Stimulated activated CD8-positive, alpha-beta memory T cell treated with anti-CD3 and anti-CD28 coated beads, Interleukin-12 subunit alpha, Interleukin-12 subunit beta, amount 100 ng/mL, for 1 hour (primary cell): ENCODE results near the gene GALNT11.
"Not testable (repeated sequence)": the region's sequence is repeated elsewhere in the genome, so short reads cannot be mapped to it uniquely, and the experiment has no call there.

Source experiments
- DNase-seq: peaks from one replicate; pipeline ENCODE4 v3.0.0-alpha.2; 2020; ENCODE audit warnings: low read depth

Gene GALNT11

DNA sequence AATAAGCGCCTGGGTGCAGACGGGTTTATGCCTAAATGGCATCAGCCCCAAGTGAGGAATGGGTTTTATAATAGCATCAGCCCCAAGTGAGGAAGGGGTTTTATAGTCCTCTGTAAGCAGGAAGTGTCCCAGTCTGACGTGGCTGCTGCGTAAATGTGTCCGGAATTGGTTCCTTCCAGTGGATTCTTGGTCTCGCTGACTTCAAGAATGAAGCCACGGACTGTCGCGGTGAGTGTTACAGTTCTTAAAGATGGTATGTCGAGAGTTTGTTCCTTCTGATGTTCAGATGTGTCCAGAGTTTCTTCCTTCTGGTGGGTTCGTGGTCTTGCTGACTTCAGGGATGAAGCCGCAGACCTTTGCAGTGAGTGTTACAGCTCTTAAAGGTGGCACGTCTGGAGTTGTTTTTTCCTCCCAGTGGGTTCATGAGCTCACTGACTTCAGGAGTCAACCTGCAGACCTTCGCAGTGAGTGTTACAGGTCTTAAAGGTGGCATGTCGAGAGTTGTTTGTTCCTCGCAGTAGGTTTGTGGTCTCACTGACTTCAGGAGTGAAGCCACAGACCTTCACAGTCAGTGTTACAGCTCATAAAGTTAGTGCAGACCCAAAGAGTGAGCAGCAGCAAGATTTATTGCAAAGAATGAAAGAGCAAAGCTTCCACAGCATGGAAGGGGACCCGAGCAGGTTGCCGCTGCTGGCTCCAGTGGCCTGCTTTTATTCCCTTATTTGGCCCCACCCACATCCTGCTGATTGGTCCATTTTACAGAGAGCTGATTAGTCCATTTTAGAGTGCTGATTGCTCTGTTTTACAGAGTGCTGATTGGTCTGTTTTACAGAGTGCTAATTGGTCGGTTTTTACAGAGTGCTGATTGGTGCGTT lies 2.3 kb downstream of the GALNT11 start:
- not testable (repeated sequence) for DNase-seq

DNA sequence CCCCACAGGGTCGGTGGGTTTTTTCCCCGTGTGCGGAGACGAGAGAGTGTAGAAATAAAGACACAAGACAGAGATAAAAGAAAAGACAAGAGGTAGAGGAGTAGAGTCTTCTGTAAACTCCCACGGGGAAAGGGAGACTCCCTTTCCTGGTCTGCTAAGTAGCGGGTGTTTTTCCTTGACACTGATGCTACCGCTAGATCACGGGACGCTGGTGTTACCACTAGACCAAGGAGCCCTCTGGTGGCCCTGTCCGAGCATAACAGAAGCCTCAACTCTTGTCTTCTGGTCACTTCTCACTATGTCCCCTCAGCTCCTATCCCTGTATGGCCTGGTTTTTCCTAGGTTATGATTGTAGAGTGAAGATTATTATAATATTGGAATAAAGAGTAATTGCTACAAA lies 4.6 kb downstream of the GALNT11 start:
- not testable (repeated sequence) for DNase-seq

DNA sequence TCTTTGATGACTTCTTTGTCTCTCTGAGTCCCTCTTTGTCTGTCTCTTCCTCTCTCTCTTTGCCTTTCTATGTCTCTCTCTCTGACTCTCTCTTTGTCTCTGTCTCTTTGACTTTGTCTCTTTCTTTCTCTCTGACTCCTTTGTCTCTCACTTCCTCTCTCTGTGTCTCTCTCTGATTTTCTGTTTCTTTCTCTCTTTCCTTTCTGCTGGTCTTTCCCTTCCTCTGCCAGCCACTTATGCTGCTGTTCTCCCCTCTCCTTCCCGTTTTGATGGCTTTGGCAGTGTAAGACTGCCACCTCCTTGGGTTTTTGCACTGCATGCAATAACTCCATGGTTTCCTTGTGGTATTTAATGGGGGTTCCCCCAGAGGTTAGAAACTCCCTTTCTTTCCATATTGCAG lies 5.2 kb downstream of the GALNT11 start:
- DNase-seq = not testable (repeated sequence)

DNA sequence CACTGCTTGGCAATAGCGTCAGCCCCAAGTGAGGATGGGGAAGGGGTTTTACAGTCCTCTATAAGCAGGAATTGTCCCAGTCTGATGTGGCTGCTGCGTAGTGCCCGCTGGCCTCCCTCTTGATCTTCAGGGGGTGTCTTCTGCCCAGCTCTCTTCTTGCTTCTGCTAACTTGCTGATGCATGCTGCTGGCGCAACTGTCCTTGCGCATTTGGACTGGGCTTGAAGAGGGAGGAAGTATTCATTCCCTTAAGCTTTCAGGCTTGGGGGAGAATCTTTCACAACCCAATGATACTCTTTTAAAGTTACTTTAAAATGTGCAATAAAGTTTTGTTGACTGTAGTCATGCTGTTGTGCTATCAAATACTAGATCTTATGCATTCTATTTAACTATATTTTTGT lies 10.3 kb downstream of the GALNT11 start:
- no peak for DNase-seq

DNA sequence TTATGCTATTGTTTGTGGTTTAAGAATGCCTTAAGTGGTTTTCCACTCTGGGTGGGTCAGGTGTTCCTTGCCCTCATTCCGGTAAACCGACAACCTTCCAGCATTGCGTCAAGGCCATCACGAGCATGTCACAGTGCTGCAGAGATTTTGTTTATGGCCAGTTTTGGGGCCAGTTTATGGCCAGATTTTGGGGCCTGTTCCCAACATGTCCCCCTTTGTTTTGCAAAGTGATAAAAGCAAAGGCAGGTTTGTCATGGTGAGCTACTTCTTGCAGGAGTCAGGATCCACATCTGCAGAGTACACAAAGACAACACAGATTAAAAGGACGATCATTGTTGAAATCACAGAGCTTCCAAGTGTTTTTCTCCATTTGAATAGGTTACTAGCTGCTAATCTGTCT lies 12.9 kb downstream of the GALNT11 start:
- not testable (repeated sequence) for DNase-seq

DNA sequence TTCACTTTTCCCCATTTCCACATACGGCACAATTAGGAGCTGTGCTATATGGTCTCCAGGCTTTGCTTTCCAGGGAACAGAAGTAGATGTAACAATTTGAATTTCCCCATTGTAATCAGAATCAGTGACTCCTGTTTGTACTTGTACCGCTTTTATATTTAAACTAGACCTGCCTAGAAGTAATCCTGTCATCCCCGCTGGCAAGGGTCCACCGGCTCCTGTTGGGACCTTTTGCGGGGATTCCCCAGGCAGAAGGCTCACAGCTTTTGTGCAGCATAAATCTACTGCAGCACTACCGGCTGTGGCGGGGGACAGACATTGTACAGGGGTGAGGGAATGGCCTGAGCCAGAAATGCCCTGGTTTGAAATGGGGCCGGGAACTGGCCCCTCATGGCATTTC lies 17.6 kb downstream of the GALNT11 start:
- DNase-seq = not testable (repeated sequence)

DNA sequence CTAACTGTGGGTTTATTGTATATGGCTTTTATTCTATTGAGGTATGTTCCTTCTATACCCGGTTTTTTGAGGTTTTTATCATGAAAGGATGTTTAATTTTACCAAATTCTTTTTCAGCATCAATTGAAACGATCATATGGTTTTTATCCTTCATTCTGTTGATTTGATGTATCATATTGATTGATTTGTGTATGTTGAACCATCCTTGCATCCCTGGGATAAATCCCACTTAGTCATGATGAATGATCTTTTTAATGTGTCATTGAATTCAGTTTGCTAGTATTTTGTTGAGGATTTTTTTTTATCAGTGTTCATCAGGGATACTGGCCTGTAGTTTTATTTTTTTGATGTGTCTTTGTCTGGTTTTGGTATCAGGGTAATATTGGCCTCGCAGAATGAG lies 19.4 kb downstream of the GALNT11 start:
- not testable (repeated sequence) for DNase-seq

DNA sequence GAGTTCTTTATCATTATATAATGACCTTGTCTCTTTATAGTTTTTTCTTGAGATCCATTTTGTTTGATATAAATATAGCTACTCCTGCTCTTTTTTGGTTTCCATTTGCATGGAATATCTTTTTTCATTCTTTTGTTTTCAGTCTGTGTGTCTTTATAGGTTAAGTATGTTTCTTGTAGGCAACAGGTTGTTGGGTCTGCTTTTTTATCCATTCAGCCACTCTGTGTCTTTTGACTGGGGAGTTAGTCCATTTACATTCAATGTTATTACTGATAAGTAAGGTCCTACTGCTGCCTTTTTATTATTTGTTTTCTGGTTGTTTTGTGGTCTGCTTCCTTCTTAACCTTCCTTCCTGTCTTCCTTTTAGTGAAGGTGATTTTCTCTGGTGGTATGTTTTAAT lies 21.1 kb downstream of the GALNT11 start:
- DNase-seq = no peak

DNA sequence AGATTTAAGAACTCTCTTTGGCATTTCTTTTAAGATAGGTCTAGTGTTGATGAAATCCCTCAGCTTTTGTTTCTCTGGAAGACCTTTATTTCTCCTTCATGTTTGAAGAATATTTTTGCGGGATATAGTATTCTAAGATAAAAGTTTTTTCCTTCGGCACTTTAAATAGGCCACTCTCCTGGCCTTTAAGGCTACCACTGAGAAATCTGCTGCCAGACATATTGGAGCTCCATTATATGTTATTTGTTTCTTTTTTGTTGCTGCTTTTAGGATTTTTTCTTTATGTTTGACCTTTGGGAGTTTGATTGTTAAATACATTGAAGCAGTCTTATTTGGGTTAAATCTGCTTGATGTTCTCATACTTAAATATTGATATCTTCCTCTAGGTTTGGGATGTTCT lies 22.6 kb downstream of the GALNT11 start:
- no peak for DNase-seq

DNA sequence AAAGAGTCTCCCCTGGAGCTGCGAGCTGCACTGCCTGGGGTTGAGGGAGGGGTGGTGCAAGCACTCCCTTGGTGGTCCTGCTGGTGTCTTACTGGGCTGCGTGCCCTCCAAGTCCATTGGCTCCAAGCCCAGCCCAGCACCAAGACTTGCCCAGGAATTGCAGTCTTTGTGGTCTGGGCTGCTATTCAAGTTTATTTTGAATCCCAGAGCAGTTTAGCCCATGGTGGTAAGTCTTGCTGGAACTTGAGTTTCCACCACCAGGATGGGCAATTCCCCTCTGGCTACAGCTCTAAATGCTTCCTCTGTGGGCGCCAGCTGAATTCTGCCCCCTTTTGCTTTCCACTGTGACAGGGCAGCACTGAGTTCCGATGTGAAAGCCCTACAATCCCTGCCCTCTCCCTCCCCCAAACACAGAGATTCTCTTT lies 25.1 kb downstream of the GALNT11 start:
- DNase-seq = no peak

DNA sequence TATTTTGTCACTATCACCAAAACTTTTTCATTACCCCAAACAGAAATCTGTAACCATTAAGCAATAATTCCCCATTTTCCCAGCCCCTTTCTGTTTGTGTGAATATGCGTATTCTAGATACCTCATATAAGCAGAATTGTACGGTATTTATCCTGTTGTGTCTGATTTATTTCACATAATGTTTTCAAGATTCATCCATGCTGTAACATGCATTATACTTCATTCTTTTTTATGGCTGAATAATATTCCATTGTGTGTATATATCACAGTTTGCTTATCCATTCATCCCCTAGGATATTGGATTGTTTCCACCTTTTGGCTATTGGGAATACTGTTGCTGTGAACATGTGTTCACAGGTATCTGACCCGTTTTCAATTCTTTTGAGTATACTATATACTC lies 26.5 kb downstream of the GALNT11 start:
- no peak for DNase-seq

DNA sequence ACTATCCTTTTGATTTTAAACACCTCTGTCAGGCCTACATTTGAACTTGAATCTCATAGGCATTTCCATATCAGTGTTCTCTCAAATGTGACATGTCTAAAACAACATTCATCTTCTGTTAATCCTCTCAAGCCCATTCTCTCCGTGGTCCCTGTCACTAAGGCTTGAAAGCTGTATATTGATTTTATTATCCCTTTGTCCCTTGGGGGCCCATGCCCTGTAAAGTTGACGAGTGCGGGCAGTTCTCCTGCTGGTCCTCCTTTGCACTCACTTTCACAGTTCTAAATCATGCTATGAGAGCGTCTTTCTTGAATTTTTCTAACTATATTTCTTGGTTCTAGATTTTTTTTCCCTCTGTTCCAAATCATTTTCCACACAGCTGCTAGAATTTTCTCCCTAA lies 27.3 kb downstream of the GALNT11 start:
- DNase-seq = no peak

DNA sequence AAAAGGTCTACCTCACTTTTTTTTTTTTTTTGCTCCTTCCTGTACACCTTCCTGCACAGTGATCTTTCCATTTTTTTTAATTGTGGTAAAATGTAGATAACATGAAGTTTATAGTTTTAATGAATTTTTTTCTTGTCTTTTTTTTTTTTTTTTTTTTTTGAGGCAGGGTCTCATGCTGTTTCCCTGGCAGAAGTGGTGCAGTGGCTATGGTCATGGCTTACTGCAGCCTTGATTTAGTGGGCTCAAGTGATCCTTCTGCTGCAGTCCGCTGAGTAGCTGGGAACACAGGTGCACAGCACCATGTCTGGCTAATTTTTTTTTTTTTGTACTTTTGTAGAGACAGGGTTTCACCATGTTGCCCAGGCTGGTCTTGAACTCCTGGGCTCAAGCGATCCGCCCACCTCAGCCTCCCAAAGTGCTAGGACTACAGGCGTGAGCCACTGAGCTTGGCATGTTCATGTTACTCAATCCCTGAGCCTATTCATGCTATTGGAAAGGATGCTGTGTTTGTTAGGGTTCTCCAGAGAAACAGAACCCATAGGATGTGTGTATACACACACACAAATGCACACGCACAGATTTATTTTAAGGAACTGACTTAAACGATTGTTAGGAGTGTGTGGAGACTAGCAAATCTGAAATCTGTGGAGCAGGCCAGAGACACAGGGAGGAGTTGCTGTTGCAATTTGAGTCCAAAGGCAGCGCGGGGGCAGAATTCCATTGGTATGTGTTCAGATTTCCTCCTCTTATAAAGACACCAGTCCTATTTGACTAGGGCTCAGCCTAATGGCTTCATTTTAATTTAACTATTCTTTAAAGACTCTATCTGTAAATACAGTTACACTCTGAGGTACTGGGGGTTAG lies 29.1 kb downstream of the GALNT11 start:
- no peak for DNase-seq

DNA sequence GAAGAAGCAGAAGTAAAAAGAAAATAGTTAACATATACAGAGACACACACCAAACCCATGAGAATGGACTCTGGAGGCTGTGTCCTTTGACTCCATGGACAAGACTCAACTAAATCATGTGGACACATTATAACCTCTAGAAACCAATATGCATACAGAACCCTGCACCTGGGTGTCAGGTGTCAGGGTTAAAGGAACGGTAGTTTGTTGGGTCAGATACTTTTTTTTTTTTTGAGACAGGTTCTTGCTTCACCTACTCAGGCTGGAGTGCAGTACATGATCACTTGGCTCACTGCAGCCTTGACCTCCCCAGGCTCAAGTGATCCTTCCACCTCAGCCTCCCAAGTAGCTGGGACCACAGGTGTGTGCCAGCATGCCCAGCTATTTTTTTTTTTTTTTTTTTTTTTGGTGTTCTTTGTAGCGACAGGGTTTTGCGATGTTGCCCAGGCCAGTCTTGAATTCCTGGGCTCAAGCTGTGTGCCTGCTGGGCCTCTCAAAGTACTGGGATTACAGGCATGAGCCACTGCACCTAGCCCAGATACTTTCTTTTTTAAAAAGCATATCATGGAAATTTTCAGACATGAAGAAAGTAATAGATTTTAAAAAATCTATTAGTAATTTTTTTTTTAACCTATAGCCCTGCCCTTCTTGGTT lies 31.3 kb downstream of the GALNT11 start:
- DNase-seq = no peak

DNA sequence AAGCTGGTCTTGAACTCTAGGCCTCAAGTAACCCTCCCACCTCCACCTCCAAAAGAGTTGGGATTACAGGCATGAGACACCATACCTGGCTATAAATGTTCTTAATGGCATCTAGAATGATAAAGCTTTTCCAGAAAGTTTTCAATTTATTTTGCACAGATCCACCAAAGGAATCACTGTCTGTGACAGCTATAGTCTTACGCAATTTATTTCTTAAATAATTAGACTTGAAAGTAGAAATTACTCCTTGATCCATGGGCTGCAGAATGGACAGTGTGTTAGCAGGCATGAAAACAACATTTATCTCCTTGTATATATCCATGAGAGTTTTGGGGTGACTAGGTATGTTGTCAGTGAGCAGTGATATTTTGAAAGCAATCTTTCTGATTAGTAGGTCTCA lies 33.8 kb downstream of the GALNT11 start:
- DNase-seq = no peak

DNA sequence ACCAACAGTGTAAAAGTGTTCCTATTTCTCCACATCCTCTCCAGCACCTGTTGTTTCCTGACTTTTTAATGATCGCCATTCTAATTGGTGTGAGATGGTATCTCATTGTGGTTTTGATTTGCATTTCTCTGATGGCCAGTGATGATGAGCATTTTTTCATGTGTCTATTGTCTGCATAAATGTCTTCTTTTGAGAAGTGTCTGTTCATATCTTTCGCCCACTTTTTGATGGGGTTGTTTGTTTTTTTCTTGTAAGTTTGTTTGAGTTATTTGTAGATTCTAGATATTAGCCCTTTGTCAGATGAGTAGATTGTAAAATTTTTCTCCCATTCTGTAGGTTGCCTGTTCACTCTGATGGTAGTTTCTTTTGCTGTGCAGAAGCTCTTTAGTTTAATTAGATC lies 35.6 kb downstream of the GALNT11 start:
- not testable (repeated sequence) for DNase-seq

DNA sequence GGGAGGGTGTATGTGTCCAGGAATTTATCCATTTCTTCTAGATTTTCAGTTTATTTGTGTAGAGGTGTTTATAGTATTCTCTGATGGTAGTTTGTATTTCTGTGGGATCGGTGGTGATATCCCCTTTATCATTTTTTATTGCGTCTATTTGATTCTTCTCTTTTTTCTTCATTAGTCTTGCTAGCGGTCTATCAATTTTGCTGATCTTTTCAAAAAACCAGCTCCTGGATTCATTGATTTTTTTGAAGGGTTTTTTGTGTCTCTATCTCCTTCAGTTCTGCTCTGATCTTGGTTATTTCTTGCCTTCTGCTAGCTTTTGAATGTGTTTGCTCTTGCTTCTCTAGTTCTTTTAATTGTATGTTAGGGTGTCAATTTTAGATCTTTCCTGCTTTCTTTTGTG lies 37.7 kb downstream of the GALNT11 start:
- not testable (repeated sequence) for DNase-seq

DNA sequence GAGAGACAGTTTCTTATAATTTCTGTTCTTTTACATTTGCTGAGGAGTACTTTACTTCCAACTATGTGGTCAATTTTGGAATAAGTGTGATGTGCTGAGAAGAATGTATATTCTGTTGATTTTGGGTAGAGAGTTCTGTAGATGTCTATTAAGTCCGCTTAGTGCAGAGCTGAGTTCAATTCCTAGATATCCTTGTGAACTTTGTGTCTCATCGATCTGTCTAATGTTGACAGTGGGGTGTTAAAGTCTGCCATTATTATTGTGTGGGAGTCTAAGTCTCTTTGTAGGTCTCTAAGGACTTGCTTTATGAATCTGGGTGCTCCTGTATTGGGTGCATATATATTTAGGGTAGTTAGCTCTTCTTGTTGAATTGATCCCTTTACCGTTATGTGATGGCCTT lies 38.3 kb downstream of the GALNT11 start:
- DNase-seq = not testable (repeated sequence)

DNA sequence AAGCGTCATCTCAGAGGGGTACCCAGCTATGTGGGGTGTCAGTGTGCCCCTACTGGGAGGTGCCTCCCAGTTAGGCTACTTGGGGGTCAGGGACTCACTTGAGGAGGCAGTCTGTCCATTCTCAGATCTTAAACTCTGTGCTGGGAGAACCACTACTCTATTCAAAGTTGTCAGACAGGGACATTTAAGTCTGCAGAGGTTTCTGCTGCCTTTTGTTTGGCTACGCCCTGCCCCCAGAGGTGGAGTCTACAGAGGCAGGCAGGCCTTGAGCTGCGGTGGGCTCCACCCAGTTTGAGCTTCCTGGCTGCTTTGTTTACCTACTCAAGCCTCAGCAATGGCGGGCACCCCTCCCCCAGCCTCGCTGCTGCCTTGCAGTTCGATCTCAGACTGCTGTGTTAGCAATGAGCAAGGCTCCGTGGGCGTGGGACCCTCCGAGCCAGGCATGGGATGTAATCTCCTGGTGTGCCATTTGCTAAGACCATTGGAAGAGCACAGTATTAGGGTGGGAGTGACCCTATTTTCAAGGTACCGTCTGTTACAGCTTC lies 40.4 kb downstream of the GALNT11 start:
- DNase-seq = not testable (repeated sequence)

DNA sequence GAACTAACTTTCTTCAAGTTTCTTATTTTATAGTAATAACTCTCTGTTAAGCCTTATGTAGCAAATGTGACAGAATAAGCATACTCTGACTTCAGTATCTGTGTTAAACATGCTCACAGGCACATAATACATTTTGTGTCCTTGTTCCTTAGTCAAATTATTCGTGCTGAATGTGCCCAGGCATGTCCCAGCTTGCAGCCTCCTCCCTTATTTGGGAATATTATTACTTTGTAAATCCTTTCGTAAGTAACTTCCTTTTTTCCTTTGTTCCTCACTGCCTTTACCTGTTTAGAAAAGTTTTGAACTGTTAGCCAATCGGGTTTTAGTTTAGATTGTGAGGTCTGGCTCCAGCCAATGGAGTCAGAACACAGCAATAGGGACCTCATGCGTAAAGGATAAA lies 46.9 kb downstream of the GALNT11 start:
- DNase-seq = no peak

DNA sequence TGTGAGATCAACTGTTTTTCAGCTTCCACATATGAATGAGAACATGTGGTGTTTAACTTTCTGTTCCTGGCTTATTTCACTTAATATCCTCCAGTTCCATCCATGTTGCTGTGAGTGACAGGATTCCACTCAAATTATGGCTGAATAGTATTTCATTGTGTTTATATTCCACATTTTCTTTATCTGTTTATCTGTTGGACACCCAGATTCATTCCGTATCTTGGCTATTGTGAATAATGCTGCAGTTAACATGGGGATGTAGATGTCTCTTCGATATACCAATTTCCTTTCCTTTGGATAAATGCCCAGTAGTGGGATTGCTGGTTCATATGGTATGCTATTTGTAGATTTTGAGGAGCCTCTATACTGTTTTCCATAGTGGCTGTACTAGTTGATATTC lies 47.9 kb downstream of the GALNT11 start:
- no peak for DNase-seq

DNA sequence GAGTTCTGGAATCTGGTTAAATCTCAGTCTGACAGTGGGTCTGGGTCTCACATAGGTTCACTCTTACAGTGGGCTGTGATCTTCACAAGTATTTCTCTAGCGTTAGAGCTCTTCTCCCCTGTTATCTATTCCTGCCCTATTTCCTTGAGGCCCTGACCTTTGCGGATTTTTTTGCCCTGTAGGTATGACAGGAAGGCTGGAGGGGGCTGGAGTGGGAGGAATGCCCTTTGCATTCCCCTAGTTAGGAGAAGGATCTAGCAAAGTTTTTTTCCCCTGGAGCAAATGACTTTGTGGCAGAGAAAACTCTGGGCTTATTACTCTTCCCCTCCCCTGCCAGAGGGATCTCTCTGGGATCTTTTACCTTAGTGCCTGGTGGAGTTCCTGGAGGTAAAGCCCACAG lies 49.2 kb downstream of the GALNT11 start:
- DNase-seq = no peak
